ENCODE measurements around the gene PTPRK. TPM values are rescaled to one million over a fixed set of nuclear protein-coding genes. Genes with fewer than 3 reads are reported as not detected.

PTPRK gene
- total RNA-seq, 1 experiment from 2014 or later = 94.4 TPM

DNA sequence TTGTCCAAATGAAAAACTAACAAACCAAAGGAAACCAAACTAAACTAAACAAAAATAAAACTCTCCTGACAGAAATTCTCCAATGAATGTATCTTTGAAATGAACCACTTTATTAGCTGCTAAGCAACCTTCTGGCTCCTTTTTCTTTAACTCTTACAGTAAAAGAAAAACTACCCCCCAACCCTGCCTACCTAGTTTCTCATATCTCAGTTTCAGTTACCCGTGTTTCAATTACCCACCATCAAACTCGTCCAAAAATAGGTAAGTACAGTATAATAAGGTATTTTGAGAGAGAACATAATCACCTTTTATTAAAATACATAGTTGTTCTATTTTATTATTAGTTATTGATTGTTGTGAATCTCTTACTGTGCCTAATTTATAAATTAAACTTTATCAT is 442.1 kb downstream of the PTPRK start:
- no peaks in the 10 kb centered on the region for H3K36me3 ChIP-seq (ENCODE audit: control insufficient read depth, insufficient read depth, low read length)
- TF ChIP-seq, protein P1, sequence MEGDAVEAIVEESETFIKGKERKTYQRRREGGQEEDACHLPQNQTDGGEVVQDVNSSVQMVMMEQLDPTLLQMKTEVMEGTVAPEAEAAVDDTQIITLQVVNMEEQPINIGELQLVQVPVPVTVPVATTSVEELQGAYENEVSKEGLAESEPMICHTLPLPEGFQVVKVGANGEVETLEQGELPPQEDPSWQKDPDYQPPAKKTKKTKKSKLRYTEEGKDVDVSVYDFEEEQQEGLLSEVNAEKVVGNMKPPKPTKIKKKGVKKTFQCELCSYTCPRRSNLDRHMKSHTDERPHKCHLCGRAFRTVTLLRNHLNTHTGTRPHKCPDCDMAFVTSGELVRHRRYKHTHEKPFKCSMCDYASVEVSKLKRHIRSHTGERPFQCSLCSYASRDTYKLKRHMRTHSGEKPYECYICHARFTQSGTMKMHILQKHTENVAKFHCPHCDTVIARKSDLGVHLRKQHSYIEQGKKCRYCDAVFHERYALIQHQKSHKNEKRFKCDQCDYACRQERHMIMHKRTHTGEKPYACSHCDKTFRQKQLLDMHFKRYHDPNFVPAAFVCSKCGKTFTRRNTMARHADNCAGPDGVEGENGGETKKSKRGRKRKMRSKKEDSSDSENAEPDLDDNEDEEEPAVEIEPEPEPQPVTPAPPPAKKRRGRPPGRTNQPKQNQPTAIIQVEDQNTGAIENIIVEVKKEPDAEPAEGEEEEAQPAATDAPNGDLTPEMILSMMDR (IDR thresholded peaks at IDR 0.05; ENCODE audit: insufficient read depth in 1 of 2, low read depth in 1 of 2, low read length in 1 of 2, severe bottlenecking in 1 of 2, unreplicated experiment in 1 of 2) = no peak
- no peaks in the 10 kb centered on the region for H3K4me1 ChIP-seq
- H3K36me3 Mint-ChIP-seq (ENCODE audit: insufficient read depth, unreplicated experiment) = peaks cover 22% of the 10 kb centered on the region
- no peak for DNase-seq
- POLR2A ChIA-PET = no interaction called here
- no peaks in the 10 kb centered on the region for H3K27me3 ChIP-seq (replicated peaks; ENCODE audit: control insufficient read depth, insufficient read depth, low read length)
- H3K9me3 ChIP-seq = no peaks in the 10 kb centered on the region
- no peaks in the 10 kb centered on the region for H3K4me1 Mint-ChIP-seq (ENCODE audit: low read depth, unreplicated experiment)
- H3K9me3 Mint-ChIP-seq (ENCODE audit: unreplicated experiment) = no peaks in the 10 kb centered on the region
- no TSS peak for BruUV-seq (replicated peaks)
- no peak overlapping the region for H3K4me3 ChIP-seq (ENCODE audit: low read depth, low read length)
- CTCF ChIA-PET = no interaction called here
- no peaks in the 10 kb centered on the region for H3K27me3 Mint-ChIP-seq (ENCODE audit: insufficient read depth, unreplicated experiment)
- intact Hi-C loops (cut with micrococcal nuclease; ENCODE audit: unreplicated experiment) = no loop called here
- H3K27ac Mint-ChIP-seq (ENCODE audit: unreplicated experiment) = no peak overlapping the region
- no peak overlapping the region for H3K4me3 Mint-ChIP-seq (ENCODE audit: unreplicated experiment)

DNA sequence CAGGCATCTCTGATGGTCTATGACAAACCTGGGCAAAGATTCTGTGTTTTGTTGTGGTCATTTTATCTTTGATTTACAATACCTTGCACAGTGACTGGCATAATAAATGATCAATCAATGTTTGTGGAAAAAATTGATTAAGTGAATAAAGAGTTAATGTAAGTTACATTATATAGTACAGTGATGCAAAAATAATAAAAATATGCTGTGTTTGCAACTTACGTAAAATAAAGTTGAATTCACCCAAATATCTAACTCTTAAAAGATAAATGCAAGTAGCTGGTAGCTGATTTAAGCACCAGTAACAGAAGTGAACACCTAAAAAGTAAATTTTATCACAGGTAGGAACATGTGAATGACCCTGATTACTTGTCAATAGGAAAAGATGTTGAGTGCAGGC is 443.6 kb downstream of the PTPRK start:
- no peaks in the 10 kb centered on the region for H3K9me3 ChIP-seq
- Mint-ChIP-seq H3K27me3 (ENCODE audit: insufficient read depth, unreplicated experiment) (no peaks in the 10 kb centered on the region), H3K4me1 (ENCODE audit: low read depth, unreplicated experiment) (no peaks in the 10 kb centered on the region), H3K4me3 (ENCODE audit: unreplicated experiment) (no peak overlapping the region), H3K9me3 (ENCODE audit: unreplicated experiment) (no peaks in the 10 kb centered on the region), H3K27ac (ENCODE audit: unreplicated experiment) (no peak overlapping the region), H3K36me3 (ENCODE audit: insufficient read depth, unreplicated experiment) (peaks cover 22% of the 10 kb centered on the region)
- BruUV-seq (replicated peaks) = no TSS peak
- no peaks in the 10 kb centered on the region for H3K4me1 ChIP-seq
- intact Hi-C loops (cut with micrococcal nuclease; ENCODE audit: unreplicated experiment) = no loop called here
- DNase-seq = no peak
- ChIA-PET POLR2A (no interaction called here), CTCF (no interaction called here)
- H3K27me3 ChIP-seq (replicated peaks; ENCODE audit: control insufficient read depth, insufficient read depth, low read length) = no peaks in the 10 kb centered on the region
- TF ChIP-seq, protein P1 (IDR thresholded peaks at IDR 0.05; ENCODE audit: insufficient read depth in 1 of 2, low read depth in 1 of 2, low read length in 1 of 2, severe bottlenecking in 1 of 2, unreplicated experiment in 1 of 2) = no peak
- H3K4me3 ChIP-seq (ENCODE audit: low read depth, low read length) = no peak overlapping the region
- no peaks in the 10 kb centered on the region for H3K36me3 ChIP-seq (ENCODE audit: control insufficient read depth, insufficient read depth, low read length)

DNA sequence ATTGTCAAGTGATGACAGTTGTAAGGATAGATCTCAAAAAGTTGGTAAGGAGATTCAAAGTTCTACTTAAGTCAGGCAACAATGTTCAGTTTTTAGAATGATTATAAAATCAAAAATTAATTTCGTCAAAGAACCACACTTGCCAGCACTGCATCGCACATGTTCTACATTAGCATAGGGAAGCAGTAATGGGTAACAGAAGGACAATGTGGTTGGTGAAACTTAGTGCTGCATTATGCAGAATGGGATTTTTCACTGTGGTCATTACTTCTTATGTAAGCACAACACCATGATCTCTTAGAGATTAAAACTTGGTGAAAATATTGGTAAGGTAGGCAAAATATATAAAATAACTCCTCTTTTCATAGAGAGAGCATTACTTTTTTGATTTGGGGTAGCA is 445.8 kb downstream of the PTPRK start:
- no peaks in the 10 kb centered on the region for H3K27me3 ChIP-seq (replicated peaks; ENCODE audit: control insufficient read depth, insufficient read depth, low read length)
- H3K27ac Mint-ChIP-seq (ENCODE audit: unreplicated experiment) = no peak overlapping the region
- no peaks in the 10 kb centered on the region for H3K9me3 Mint-ChIP-seq (ENCODE audit: unreplicated experiment)
- peaks cover 6% of the 10 kb centered on the region for H3K4me1 Mint-ChIP-seq (ENCODE audit: low read depth, unreplicated experiment)
- TF ChIP-seq, protein P1 (IDR thresholded peaks at IDR 0.05; ENCODE audit: insufficient read depth in 1 of 2, low read depth in 1 of 2, low read length in 1 of 2, severe bottlenecking in 1 of 2, unreplicated experiment in 1 of 2) = no peak
- H3K27me3 Mint-ChIP-seq (ENCODE audit: insufficient read depth, unreplicated experiment) = no peaks in the 10 kb centered on the region
- intact Hi-C loops (cut with micrococcal nuclease; ENCODE audit: unreplicated experiment) = no loop called here
- no TSS peak for BruUV-seq (replicated peaks)
- CTCF ChIA-PET = no interaction called here
- H3K36me3 ChIP-seq (ENCODE audit: control insufficient read depth, insufficient read depth, low read length) = no peaks in the 10 kb centered on the region
- H3K4me3 ChIP-seq (ENCODE audit: low read depth, low read length) = no peak overlapping the region
- DNase-seq = no peak
- POLR2A ChIA-PET = no interaction called here
- H3K9me3 ChIP-seq = peaks cover 7% of the 10 kb centered on the region; the same call in 1 of the 2 replicates
- peaks cover 27% of the 10 kb centered on the region for H3K36me3 Mint-ChIP-seq (ENCODE audit: insufficient read depth, unreplicated experiment)
- peaks cover 9% of the 10 kb centered on the region; the same call in 1 of the 2 replicates for H3K4me1 ChIP-seq
- no peak overlapping the region for H3K4me3 Mint-ChIP-seq (ENCODE audit: unreplicated experiment)

Data from Caco-2 (cell line).